ENCODE results near the gene CST8. TPM values are rescaled to one million over a fixed set of nuclear protein-coding genes. Genes with fewer than 3 reads are reported as not detected.

Gene CST8
- not detected in 2 replicates for total RNA-seq

GRCh38 chr20:23490817-23491216 is at the start of gene CST8:
TSS of gene CST8 (plus strand) at chr20:23491117. CDS start at chr20:23491668, 551 bp downstream.

DNA sequence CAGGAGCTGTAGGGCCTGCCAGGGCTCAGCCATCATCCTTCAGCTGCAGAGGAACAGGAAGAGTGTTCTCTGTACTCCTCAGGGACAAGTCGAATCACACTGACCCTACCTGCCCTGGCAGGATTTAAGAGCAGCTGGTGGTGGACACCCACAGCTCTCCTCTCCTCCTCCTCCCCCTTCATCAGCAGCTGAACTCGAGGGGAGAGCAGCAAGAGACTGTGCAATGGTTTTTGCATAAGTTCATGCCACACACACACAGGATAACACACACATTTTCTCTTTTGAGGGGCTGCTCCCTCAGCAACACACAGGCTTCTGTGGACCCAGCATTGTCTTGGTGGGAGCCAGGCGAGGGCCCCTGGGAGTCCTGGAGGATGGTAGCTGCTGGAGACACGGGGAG is 38.1 kb upstream of the CST8 start, which contains the start of gene CST11:
Gene CST11 (minus strand): TSS at position 101 of the 400 bp plus-strand sequence. CDS start 65 bp downstream, at position 36.

Other genes starting within 250 kb of the CST8 start
- gene NXT1, start 140.3 kb upstream of the CST8 start, total RNA-seq: 36.4 and 63.6 TPM in 2 replicates
- 43.7 and 56.4 TPM in 2 replicates for gene GZF1, start 128.9 kb upstream of the CST8 start, total RNA-seq
- gene NAPB, start 69.6 kb upstream of the CST8 start, total RNA-seq: 10.6 and 13.0 TPM in 2 replicates
- not detected in 2 replicates for gene CSTL1, start 51.4 kb upstream of the CST8 start, total RNA-seq
- not detected in 2 replicates for gene CST11, start 38.2 kb upstream of the CST8 start, total RNA-seq
- not detected in 2 replicates for gene CST9L, start 77.4 kb downstream of the CST8 start, total RNA-seq
- gene CST9, start 114.8 kb downstream of the CST8 start, total RNA-seq: not detected in 2 replicates
- 84.1 and 226 TPM in 2 replicates for gene CST3, start 146.8 kb downstream of the CST8 start, total RNA-seq
- not detected in 2 replicates for gene CST4, start 197.9 kb downstream of the CST8 start, total RNA-seq